Lower leg skin (tissue), 3 donors: ENCODE data around the gene ABCD4.

Source experiments
- POLR2A ChIP-seq, 2 donors: fragments of 450-650 bp; IDR thresholded peaks; one replicate each; pipeline ENCODE4 v1.6.1; 2016 to 2017; ENCODE audit warnings: antibody characterized with exemption in 2 of 2, mild to moderate bottlenecking in 1 of 2, moderate library complexity in 1 of 2
- TF ChIP-seq, protein P1 (sequence below), 3 donors: fragments of 450-650 bp; IDR thresholded peaks; one replicate each; pipeline ENCODE4 v1.5.1; 2016; ENCODE audit warnings: antibody characterized with exemption in 3 of 3, mild to moderate bottlenecking in 3 of 3, moderate library complexity in 2 of 3

DNA sequence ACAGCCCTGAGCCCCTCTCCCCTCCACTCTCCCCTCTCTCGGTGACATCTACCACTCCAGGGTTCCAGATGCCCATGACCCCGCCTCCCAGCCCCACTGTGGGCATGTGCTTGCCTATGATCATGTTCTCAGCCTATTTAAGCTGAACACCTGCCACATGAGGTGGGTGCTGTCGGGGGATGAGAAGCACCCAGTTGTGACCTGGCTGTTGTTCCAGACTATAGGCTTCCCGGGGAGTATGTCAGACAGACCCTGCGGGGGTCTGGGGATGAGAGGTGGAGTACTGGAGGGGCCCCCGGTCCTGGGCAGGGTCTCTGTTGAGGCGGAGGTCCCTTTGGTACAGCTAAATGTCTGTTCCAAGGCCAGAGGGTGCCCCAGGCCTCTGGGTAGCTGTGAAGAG is 57.4 kb downstream of the ABCD4 start:
- TF ChIP-seq, protein P1, sequence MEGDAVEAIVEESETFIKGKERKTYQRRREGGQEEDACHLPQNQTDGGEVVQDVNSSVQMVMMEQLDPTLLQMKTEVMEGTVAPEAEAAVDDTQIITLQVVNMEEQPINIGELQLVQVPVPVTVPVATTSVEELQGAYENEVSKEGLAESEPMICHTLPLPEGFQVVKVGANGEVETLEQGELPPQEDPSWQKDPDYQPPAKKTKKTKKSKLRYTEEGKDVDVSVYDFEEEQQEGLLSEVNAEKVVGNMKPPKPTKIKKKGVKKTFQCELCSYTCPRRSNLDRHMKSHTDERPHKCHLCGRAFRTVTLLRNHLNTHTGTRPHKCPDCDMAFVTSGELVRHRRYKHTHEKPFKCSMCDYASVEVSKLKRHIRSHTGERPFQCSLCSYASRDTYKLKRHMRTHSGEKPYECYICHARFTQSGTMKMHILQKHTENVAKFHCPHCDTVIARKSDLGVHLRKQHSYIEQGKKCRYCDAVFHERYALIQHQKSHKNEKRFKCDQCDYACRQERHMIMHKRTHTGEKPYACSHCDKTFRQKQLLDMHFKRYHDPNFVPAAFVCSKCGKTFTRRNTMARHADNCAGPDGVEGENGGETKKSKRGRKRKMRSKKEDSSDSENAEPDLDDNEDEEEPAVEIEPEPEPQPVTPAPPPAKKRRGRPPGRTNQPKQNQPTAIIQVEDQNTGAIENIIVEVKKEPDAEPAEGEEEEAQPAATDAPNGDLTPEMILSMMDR (IDR thresholded peaks at IDR 0.05) = no peak
- no peak for TF ChIP-seq POLR2A (IDR thresholded peaks at IDR 0.05)
